A673 (cell line): ENCODE data around the gene ELAPOR1.

Source experiments
- CTCF ChIP-seq: fragments of 300-800, 200-600 bp; sonication (generic); conservative IDR thresholded peaks from 2 replicates; pipeline ENCODE4 v1.5.1; 2017; ENCODE audit warnings: low read depth, mild to moderate bottlenecking, antibody characterized with exemption, low read length, moderate library complexity, mixed read lengths
- EZH2 ChIP-seq: fragments of 200-600 bp; sonication (generic); IDR thresholded peaks from 2 replicates; pipeline ENCODE4 v1.6.1; 2017; ENCODE audit warnings: borderline replicate concordance, low read depth, mild to moderate bottlenecking, mixed read lengths, antibody characterized with exemption, low read length; ENCODE audit not compliant: poor library complexity, severe bottlenecking

GRCh38 chr1:109091078-109091838 lies 22.7 kb upstream of the ELAPOR1 start:
- TF ChIP-seq EZH2 (no peak), CTCF (no peak)
